Nucleus accumbens (tissue), 56 donors: Measurements from ENCODE around the gene PITPNB.

Source experiments
- DNase-seq, 56 donors: peaks; one replicate each; lab custom pipeline; 2025; lab: John Stamatoyannopoulos, UW

Gene PITPNB

GRCh38 chr22:27863556-27863955 is 55.5 kb downstream of the PITPNB start:
- no peak for DNase-seq

- DNase-seq = no peak
Measured at GRCh38 chr22:27863001-27863400, 56.1 kb downstream of the PITPNB start.

DNA sequence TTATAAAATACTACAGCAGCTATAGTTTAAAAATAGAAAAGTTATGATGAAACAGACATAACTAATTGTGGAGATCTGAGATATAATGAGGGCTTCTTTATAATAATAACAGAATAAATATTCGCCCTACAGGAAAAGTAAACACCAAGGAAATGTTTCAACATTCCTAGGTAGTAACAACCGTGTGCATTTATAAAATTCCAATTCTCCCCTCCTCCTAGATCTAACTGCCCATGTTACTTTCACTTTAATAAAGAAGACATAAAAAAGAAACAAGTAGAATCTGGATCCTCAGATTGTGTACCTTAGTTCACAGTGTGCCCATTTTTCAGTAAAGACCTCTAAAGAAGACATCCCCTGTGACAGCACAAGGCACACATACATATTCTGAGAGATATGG is 59.7 kb downstream of the PITPNB start:
- DNase-seq = no peak

GRCh38 chr22:27858626-27859025 is 60.4 kb downstream of the PITPNB start:
- DNase-seq = no peak

DNA sequence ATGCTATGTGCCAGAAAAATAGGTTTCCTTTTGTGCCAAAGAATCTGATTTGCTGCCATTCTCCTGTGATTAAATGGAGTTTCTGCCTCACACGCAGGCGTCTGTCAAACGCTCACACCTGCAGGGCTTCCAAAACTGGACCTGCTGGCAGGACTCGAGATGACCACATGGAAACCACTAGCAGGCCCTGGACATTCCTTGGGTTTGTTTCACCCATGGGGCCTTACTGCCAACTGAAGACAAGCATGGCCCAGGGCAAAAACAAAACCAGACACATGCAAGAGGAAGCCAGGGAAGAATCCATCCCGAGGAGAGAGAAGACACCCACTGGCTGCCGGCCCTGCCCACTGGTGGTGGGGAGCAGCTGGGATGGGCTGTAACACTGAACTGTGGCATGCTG is 61.6 kb downstream of the PITPNB start:
- DNase-seq = no peak

- no peak for DNase-seq
Measured at GRCh38 chr22:27856386-27856785, 62.7 kb downstream of the PITPNB start.

- no peak for DNase-seq
Measured at GRCh38 chr22:27853424-27853823, 65.6 kb downstream of the PITPNB start.

DNA sequence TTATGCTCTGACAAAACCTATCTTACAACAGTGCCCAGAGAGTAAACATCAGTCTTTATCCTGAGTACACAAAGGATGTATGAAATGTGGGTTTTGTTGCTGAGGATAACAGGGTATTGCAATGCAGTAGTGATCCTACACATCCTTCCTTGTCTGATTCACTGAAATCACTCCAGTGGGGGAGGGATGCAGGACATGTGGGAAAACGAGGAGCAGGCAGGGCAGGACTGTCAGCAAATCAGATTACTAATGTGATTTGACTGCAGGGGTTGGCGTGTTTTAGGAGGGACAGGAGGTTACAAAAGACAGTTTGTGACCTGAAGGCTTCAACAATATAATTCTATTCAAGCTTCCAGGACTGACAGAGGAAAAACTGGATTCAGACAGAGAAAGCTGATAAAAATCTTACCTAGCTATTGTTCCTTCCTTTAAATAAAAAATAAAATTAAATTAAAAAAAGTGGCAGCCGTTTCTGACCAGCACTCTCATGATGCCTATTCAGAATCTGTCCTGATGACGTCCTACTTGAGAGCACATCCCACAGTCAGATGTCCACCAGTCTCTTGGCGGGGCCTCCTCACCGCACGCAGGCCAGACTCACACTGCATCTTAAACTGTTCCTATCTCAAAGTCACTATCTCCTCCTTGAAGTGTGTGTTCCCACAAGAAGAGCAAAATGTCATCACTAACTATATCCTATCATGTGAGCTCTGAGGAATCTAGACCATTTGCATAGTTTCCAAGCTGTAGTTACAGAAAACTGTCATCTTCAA is 66.9 kb downstream of the PITPNB start:
- peak in 1 of 56 donors; percentile 1 for DNase-seq

DNA sequence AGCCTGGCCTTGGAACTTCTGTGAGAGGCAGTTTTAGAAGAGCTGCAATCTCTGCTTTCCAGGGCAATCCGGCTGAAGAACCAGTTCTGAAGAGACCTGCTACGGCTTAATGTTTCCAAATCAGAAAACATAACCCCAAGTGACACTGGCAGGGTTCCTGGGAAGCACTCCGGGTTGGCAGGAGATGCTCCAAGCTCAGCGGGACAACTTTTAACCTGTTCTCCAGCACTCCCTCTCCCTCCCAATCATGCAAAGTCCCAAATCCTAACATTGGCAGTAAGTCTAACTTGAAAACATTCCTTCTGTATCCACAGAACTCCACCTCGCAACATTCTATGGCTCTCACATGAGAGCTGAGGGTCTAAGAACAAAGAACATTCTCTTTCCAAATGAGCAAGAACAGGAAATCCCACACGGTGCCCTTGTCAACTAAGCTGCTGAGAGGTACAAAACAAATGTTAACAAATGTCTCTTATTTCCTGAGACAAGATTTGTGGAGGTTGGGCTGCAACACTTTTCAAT is 69.0 kb downstream of the PITPNB start:
- no peak for DNase-seq

DNA sequence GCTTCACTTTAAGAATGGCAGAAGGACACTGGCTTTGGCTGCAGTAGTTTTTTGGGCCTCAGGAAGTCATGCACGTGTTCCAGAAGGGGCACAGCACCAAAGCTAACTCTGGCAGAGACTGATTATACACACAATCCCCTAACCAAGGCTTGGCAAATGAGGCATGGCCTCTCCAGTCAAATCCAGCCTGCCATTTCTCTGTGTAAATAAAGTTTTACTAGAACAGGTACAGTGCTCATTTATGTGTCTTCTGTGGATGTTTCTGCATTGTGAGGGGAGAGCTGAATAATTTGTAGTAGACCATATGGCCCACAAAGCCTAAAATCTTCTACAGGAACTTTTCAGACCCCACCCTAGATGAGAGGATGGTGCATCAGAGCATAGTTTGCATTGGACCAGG is 71.1 kb downstream of the PITPNB start:
- no peak for DNase-seq

GRCh38 chr22:27846910-27847309 is 72.1 kb downstream of the PITPNB start:
- DNase-seq = no peak

DNA sequence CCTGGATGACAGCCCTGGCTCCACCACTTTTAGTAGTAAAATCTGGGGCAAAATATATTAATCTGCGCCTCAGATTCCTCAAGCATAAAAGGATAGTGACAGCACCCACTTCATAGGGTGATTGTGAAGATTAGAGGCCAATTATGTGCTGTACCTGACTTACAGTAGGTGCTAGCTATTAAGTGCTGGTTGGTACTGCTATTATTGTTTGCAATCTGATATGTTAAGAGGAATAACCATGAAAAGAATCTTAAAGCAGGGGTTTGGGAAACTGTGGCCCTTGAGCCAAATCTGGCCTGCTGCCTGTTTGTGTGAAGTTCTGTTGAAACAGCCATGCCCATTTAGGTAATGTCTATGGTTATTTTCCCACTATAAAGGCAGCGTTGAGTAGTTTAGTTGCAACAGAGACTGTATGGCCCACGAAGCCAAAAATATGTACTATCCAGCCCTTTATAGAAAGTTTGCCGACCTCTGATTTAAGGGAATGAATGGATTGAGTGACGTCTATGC is 72.8 kb downstream of the PITPNB start:
- no peak for DNase-seq

GRCh38 chr22:27845644-27846043 is 73.4 kb downstream of the PITPNB start:
- no peak for DNase-seq

DNA sequence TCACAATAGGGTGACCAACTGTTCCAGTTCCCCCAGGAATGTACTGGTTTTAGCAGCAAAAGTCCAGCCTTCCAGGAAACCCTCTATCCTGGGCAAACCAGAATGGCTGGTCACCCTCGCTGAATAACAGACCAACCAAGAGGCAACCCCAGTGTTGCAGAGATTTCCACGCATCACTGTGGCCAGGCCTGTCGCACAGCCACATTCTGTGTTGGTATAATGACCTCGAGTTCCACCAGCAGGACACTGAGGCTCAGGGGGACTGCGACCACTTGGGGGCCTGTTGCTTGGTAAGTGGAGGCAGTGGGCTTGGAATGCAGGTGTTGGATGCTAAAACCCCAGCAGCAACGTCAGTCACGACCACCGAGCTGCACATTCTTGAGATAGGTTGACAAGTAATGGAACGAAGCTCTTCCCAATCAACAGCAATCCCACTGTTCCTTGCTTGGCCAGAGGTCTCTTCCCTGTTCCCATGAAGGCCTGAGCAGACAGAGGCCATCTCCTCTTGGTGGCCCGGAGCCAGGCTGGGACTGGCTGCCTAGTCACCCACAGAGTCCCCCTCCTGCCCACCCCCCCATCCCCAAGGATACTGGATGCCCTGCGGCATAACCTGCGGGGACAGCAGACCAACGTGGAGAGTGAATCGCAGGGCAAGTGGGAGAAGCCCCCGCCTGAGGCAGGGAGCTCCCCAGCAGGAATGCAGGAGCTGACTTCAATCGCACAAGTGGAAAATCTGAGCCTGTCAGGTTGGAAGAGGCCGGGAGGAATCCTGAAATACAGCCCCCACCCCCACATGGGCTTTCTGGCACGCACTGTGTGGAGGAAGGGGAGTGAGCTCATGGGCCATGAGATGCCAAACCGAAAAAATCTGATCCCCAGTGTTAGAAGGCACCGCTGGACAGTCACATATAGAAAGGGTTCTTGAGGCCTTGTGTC is 74.1 kb downstream of the PITPNB start:
- no peak for DNase-seq

DNA sequence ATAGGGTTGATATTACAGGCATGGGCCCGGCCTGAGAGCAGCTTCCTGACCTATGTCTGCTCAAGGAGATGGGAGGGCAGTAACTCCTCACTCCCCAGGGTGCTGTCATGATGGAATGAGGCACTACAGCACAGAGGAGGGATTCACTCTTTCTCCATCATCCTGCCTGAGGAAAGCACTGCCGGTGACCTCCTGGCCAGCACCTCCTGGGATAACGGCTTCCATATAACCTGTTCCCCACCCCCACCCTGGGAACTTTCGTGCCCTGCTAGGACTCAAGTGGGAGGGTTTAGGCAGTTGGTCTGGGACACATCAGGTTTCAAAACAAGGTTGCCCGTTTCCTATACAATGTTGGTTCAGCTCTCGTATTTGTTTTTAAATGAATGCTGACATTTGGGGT is 74.8 kb downstream of the PITPNB start:
- DNase-seq = no peak

DNA sequence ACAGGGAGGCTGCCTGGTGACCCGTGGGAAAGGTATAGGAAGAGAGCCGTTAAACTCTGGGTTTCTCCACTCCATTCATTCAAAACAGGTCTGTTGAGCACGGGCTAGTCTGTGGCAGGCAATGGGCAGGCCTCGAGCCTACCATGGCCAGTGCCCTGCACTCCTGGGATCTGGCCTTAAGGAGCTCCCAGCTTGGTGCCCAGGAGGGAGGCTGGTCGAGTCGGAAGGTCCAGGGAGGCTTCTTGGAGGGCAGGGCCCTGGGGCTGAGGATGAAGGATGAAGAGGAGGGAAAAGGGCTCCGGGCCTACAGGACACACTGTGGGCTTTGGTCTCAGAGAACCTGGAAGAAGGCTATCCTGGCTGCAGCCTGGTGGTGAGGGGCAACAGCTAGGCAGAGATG is 75.6 kb downstream of the PITPNB start:
- no peak for DNase-seq

- no peak for DNase-seq
Measured at GRCh38 chr22:27842669-27843431, 76.2 kb downstream of the PITPNB start.

DNA sequence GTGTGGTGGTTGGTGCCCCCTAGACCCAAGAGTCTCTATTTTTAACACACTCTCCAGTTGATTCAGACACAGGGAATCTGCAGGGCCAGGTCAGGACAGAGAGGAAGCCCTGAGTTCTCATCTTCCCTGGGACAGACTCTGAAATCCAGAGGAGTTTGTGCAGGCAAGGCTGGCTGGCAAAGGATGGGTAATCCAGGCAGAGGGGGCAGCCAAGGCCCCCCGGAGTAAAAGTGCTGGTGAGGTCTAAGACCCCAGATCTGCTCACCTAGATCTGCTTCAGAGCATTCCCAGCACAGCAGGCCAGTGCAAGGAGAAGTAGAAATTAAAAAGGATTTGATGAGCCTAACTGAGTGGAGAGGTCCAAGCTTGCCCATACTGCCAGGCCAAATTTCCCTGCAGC is 76.9 kb downstream of the PITPNB start:
- no peak for DNase-seq

- no peak for DNase-seq
Measured at GRCh38 chr22:27840436-27840835, 78.6 kb downstream of the PITPNB start.

DNA sequence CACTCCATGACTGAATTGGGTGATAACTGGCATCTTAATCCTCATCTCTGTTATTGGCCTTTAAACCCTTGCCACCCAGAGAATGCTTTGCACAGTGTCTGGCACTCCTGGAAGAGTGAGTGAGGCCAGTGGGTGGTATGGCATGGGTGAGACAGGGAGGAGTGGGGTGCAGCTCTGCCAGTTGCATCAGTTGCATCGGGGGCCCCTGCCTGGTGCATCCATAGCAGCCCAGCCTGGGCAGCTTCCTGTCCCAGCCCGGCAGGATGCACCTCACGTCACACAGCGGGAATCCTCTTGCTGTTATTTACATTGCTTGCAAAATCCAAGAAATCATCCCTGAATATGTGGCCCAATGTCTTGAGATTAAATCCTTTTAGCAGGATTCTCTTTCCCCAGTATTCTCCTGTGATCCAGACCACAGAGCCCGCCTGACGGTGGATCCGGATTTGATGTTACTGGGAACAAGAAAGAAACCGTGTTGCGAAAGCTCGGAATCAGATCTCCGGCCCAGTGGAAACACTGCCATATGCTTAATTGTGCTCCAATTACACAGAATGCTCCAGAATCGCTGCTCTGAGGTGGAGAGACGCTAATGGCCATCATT is 79.9 kb downstream of the PITPNB start:
- no peak for DNase-seq
